GM21526 (cell line): ENCODE measurements around the gene SLC22A5.
A peak's percentile ranks its signal among the peaks of the same experiment; 100 is the strongest.
"Not testable (repeated sequence)": the region's sequence is repeated elsewhere in the genome, so short reads cannot be mapped to it uniquely, and the experiment has no call there.

Experiments
- ATAC-seq: cut with Tn5 transposase; IDR thresholded peaks from one replicate; pipeline ENCODE4 v1.9.1; 2021; ENCODE audit warnings: moderate library complexity; ENCODE audit not compliant: unreplicated experiment, low FRiP score

Gene SLC22A5

GRCh38 chr5:132386644-132387286 lies 17.3 kb downstream of the SLC22A5 start:
- peak; percentile 80 for ATAC-seq

- no peak for ATAC-seq
These were observed 18.2 kb downstream of the SLC22A5 start for GRCh38 chr5:132387640-132388117.

- no peak for ATAC-seq
These were observed 18.9 kb downstream of the SLC22A5 start for GRCh38 chr5:132388244-132389050.

- ATAC-seq: no peak
These were observed 19.5 kb downstream of the SLC22A5 start for GRCh38 chr5:132389051-132389331.

DNA sequence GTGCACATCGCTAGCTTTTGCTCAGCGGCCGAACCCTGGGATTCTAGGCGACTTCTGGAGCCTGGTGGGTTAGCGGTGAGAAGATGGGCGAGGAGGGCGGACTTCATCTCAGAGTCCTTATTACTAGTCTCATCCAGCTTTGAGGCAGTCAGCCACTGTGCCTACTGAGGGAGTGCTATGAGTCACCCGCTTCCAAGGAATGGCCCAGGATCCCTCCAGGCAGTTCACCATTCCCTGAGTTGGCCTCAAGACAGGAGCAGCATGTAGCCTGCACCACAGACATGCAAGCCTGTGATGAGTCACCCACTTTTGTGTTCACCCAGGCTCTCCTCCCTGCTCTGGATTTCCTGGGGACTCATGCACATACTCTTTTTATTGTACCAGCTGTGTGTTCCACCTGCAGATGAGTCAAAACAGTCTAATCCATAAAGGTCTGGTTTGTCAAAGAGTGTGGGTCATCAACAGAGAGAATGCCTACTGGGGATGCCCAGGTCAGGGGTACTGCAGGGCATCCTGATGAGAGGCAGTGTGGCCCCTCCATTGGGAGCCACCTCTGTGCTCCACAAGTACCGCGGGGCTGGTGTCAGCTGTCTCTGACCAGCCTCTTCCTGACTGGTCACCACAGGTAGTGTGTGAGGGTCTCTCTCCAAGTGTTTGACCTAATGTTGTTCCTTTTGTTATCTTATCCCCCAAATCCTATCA lies 20.2 kb downstream of the SLC22A5 start:
- ATAC-seq: no peak

DNA sequence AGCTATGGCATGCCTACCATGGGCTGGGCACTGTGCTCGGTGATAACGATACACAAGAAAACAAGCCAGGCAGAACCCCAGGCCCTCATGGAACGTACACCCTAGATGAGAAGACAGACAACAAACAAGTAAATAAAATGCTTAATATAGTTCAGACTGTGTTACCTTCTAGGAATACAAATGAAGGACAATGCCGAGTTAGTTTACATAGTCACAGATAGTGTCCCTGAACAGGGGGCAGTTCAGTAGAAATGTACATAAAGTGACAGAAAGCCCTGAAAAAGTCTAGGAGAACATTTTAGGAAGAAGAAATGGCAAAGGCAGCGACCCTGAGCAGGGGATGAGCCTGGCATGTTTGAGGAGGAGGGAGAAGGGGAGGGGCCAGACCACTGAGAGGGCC lies 21.7 kb downstream of the SLC22A5 start:
- ATAC-seq: no peak

GRCh38 chr5:132391870-132392269 lies 22.4 kb downstream of the SLC22A5 start:
- no peak for ATAC-seq

- no peak for ATAC-seq
These were observed 22.9 kb downstream of the SLC22A5 start for GRCh38 chr5:132392411-132392810.

GRCh38 chr5:132392978-132393825 lies 23.7 kb downstream of the SLC22A5 start:
- ATAC-seq: no peak

- no peak for ATAC-seq
These were observed 25.3 kb downstream of the SLC22A5 start for GRCh38 chr5:132394667-132395259.

DNA sequence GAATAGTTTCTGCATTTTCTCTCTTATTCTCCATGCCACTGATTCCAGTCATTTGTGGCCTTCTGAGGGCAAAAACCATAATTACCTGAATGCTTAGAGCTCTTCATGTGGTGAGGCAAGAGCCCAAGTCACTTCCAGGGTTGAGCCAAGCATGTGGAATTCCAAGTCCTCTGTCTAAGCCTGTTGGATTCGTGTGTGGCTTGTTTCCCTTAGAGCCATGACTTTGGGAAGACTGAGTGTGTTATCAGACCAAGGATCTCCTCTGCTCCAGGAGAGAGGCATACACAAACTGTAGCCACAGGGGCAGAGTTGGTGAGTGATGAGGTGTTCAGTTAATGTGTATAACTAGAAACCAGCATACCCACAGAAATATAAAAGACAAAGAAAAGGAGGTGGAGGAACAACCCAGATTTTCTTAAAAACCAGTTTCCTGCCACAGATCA lies 27.1 kb downstream of the SLC22A5 start:
- ATAC-seq: no peak

- ATAC-seq: no peak
These were observed 27.7 kb downstream of the SLC22A5 start for GRCh38 chr5:132397224-132397623.

DNA sequence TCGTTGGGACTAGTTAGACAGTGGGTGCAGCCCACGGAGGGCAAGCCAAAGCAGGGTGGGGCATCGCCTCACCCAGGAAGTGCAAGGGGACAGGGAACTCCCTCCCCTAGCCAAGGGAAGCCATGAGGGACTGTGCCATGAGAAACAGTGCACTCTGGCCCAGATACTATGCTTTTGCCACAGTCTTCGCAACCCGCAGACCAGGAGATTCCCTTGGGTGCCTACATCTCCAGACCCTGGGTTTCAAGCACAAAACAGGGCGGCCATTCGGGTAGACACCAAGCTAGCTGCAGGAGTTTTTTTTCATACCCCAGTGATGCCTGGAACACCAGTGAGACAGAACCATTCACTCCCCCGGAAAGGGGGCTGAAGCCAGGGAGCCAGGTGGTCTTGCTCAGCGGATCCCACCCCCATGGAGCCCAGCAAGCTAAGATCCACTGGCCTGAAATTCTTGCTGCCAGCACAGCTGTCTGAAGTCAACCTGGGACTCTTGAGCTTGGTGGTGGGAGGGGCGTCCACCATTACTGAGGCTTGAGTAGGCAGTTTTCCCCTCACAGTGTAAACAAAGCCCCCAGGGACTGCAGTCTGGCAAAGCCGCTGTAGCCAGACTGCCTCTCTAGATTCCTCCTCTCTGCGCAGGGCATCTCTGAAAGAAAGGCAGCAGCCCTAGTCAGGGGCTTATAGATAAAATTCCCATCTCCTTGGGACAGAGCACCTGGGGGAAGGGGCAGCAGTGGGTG lies 28.6 kb downstream of the SLC22A5 start:
- not testable (repeated sequence) for ATAC-seq

- not testable (repeated sequence) for ATAC-seq
These were observed 34.5 kb downstream of the SLC22A5 start for GRCh38 chr5:132404041-132404440.

- no peak for ATAC-seq
These were observed 36.1 kb downstream of the SLC22A5 start for GRCh38 chr5:132405646-132406045.

- no peak for ATAC-seq
These were observed 36.8 kb downstream of the SLC22A5 start for GRCh38 chr5:132406144-132406783.

- ATAC-seq: no peak
These were observed 38.5 kb downstream of the SLC22A5 start for GRCh38 chr5:132407970-132408369.

- no peak for ATAC-seq
These were observed 38.9 kb downstream of the SLC22A5 start for GRCh38 chr5:132408456-132408855.

DNA sequence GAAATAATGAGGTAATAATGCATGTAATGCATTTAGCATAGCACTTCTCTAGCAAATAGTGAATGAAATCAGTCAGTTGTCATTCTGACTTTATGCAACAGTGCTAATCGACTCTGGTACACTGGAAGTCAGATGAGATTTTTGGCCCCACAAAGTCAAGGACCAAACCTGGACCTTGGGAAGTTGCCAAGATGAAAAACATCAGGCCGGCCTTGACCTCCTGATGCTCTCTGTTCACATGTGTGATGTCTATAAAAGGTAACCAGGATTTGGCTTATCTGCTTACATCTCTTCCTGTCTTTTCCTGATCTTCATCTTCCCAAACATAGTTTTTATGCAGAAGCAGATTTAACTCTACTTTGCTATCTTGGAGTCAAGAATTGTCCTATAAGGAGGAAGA lies 39.5 kb downstream of the SLC22A5 start:
- no peak for ATAC-seq
